ENCODE measurements around the gene EXOC3L1. TPM values are rescaled to one million over a fixed set of nuclear protein-coding genes. Genes with fewer than 3 reads are reported as not detected.

Gene EXOC3L1
- total and polyA plus RNA-seq, 2 of the 13 experiments (the other 11 are each of a cell fraction or from before 2014, with no cell fraction given), result 0.12 TPM; not detected in 1

GRCh38 chr16:67226804-67227566 lies 37.0 kb upstream of the EXOC3L1 start, which contains the start of gene TMEM208 (continued):
- TF ChIP-seq NRL (CRISPR knock-in tag; IDR thresholded peaks at IDR 0.05; ENCODE audit: borderline replicate concordance) (0 out of 2 replicates have a peak, but pooled peaks have one; percentile 33), ZNF318 (CRISPR knock-in tag; IDR thresholded peaks at IDR 0.05) (peak; percentile 38; the same call in 1 of the 2 replicates), LBX2 (CRISPR knock-in tag; IDR thresholded peaks at IDR 0.05; ENCODE audit: borderline replicate concordance) (peak; percentile 18; the same call in 1 of the 2 replicates), PRPF4 (IDR thresholded peaks at IDR 0.05; ENCODE audit: low read depth, low read length, poor library complexity, severe bottlenecking) (no peak), ZNF383 (CRISPR knock-in tag; IDR thresholded peaks at IDR 0.05; ENCODE audit: borderline replicate concordance) (0 out of 2 replicates have a peak, but pooled peaks have one; percentile 73), ELK4 (CRISPR knock-in tag; IDR thresholded peaks at IDR 0.05; ENCODE audit: borderline replicate concordance) (peak; percentile 85; the same call in 1 of the 2 replicates), MAZ (IDR thresholded peaks at IDR 0.05; ENCODE audit: borderline replicate concordance, low read depth, low read length) (peak; percentile 99), MAZ (CRISPR knock-in tag; IDR thresholded peaks at IDR 0.05; ENCODE audit: low read depth) (peak; percentile 85), HIVEP1 (CRISPR knock-in tag; IDR thresholded peaks at IDR 0.05) (peak; percentile 14; the same call in 1 of the 2 replicates), THYN1 (CRISPR knock-in tag; IDR thresholded peaks at IDR 0.05; ENCODE audit: borderline replicate concordance, low read depth) (no peak), SMYD3 (CRISPR knock-in tag; IDR thresholded peaks at IDR 0.05) (no peak; the same call in 1 of the 2 replicates), PAWR (CRISPR knock-in tag; IDR thresholded peaks at IDR 0.05; ENCODE audit: borderline replicate concordance) (no peak), TBP (CRISPR knock-in tag; IDR thresholded peaks at IDR 0.05) (0 out of 2 replicates have a peak, but pooled peaks have one; percentile 86), ZNF558 (CRISPR knock-in tag; IDR thresholded peaks at IDR 0.05; ENCODE audit: borderline replicate concordance) (no peak), SMARCE1 (IDR thresholded peaks at IDR 0.05; ENCODE audit: borderline replicate concordance) (no peak)

All from HepG2 (cell line).